Prostate gland (tissue), 2 donors: Measurements from ENCODE around the gene POU2AF3. TPM values are rescaled to one million over a fixed set of nuclear protein-coding genes. Genes with fewer than 3 reads are reported as not detected.

Source experiments
- DNase-seq: peaks from one replicate; pipeline ENCODE4 v3.0.0-alpha.2; 2019; ENCODE audit warnings: low spot score
- H3K27ac ChIP-seq, 2 donors: fragments of 200-600 bp; sonication (generic); 2 replicates each; pipeline ENCODE4 v1.5.1; 2017 to 2019
- H3K27me3 ChIP-seq: fragments of 200-600 bp; sonication (generic); replicated peaks from 2 replicates; pipeline ENCODE4 v1.5.1; 2019; ENCODE audit not compliant: insufficient read depth
- H3K36me3 ChIP-seq, 2 donors: fragments of 200-600 bp; sonication (generic); 1 replicate in 1 of 2; 2 replicates in 1 of 2; pipeline versions ENCODE4 v1.5.1 to v1.8.1; 2017 to 2019
- H3K4me1 ChIP-seq: fragments of 200-600 bp; sonication (generic); replicated peaks from 2 replicates; pipeline ENCODE4 v1.5.1; 2019
- H3K4me3 ChIP-seq, 2 donors: fragments of 200-600 bp; sonication (generic); 2 replicates each; pipeline ENCODE4 v1.5.1; 2017 to 2019
- H3K9me3 ChIP-seq: fragments of 200-600 bp; sonication (generic); 2 replicates; pipeline ENCODE4 v1.5.1; 2017
- CTCF ChIP-seq, 4 experiments: fragments of 200-600 bp in 2 of 4; fragments of 450-650 bp in 2 of 4; sonication (generic) in 2 of 4; IDR thresholded peaks; 1 replicate in 3 of 4; 2 replicates in 1 of 4; pipeline ENCODE4 v1.5.1; 2016 to 2019; ENCODE audit warnings: antibody characterized with exemption in 4 of 4, mild to moderate bottlenecking in 2 of 4, moderate library complexity in 2 of 4
- POLR2A ChIP-seq: fragments of 450-650 bp; IDR thresholded peaks from one replicate; pipeline ENCODE4 v1.6.1; 2016; ENCODE audit warnings: antibody characterized with exemption, mild to moderate bottlenecking
- POLR2AphosphoS5 ChIP-seq: sonication (generic); formaldehyde crosslinking; IDR thresholded peaks from one replicate; pipeline ENCODE4 v1.6.1; 2017; ENCODE audit warnings: antibody characterized with exemption
- whole genome bisulfite sequencing: methylation state at CpG from one replicate; pipeline ENCODE4 v1.1.5; 2018; 5-methylcytosine and 5-hydroxymethylcytosine counted together
- intact Hi-C: fragments of 100-400 bp; cut with DNase I; formaldehyde crosslinking; loops from one replicate; pipeline ENCODE4 v1.14.2; 2022
- total RNA-seq, 2 donors: library from RNA; depleted of rRNA; stranded (reverse); fragments of >200 nt; gene quantifications; one replicate each; pipeline ENCODE4 v1.1.0, GENCODE V29; 2016

Gene POU2AF3
- total RNA-seq, 2 donors from 2014 or later = 7.7 to 9.5 TPM

- intact Hi-C loops = no loop called here
- Histone ChIP-seq H3K4me1 (peaks cover 4% of the 10 kb centered on the region), H3K27me3 (no peaks in the 10 kb centered on the region), H3K27ac (peak overlapping the region; percentile 15 to 17), H3K9me3 (no peaks in the 10 kb centered on the region), H3K4me3 (no peak overlapping the region), H3K36me3 (no peaks in the 10 kb centered on the region)
- DNase-seq = peak; percentile 75
- TF ChIP-seq POLR2AphosphoS5 (peak; percentile 71), CTCF (IDR thresholded peaks at IDR 0.05) (no peak), POLR2A (no peak)
- WGBS = 40% methylated on average over 8 of the region's 8 CpGs
These were observed 29.7 kb downstream of the POU2AF3 start for GRCh38 chr11:111327908-111328624.

- peaks cover 8% of the 10 kb centered on the region for H3K4me1 ChIP-seq
- H3K27ac ChIP-seq = peak overlapping the region; percentile 47 to 52
These were observed 31.2 kb downstream of the POU2AF3 start for GRCh38 chr11:111329306-111330204.

GRCh38 chr11:111330234-111330893 is 32.0 kb downstream of the POU2AF3 start:
- no peak for DNase-seq

More at GRCh38 chr11:111329306-111330204, 31.2 kb downstream of the POU2AF3 start:
- no peak for TF ChIP-seq CTCF (IDR thresholded peaks at IDR 0.05)
- TF ChIP-seq POLR2AphosphoS5 = peak; percentile 57
- 48% methylated on average over 7 of the region's 7 CpGs for WGBS
- Histone ChIP-seq H3K36me3 (no peaks in the 10 kb centered on the region), H3K9me3 (no peaks in the 10 kb centered on the region), H3K27me3 (no peaks in the 10 kb centered on the region), H3K4me3 (no peak overlapping the region)
- peak; percentile 52 for DNase-seq
- intact Hi-C loops = no loop called here

More at GRCh38 chr11:111330234-111330893, 32.0 kb downstream of the POU2AF3 start:
- H3K4me1 ChIP-seq = peaks cover 12% of the 10 kb centered on the region
- H3K4me3 ChIP-seq = no peak overlapping the region
- intact Hi-C loops = no loop called here
- H3K27me3 ChIP-seq = no peaks in the 10 kb centered on the region
- 85% methylated on average over 2 of the region's 2 CpGs for WGBS
- no peaks in the 10 kb centered on the region for H3K36me3 ChIP-seq
- TF ChIP-seq POLR2AphosphoS5 = no peak
- TF ChIP-seq CTCF (IDR thresholded peaks at IDR 0.05) = no peak
- no peak for TF ChIP-seq POLR2A
- H3K27ac ChIP-seq = peak overlapping the region; percentile 47 to 52
- no peaks in the 10 kb centered on the region for H3K9me3 ChIP-seq
